KBM-7 (cell line): ENCODE data around the gene ZNF823.
"Not testable (repeated sequence)": the region's sequence is repeated elsewhere in the genome, so short reads cannot be mapped to it uniquely, and the experiment has no call there.

Source experiments
- DNase-seq: peaks from one replicate; pipeline ENCODE4 v3.0.0-alpha.2; 2015
- in situ Hi-C: fragments of 300-500 bp; cut with MboI; formaldehyde crosslinking; loops from 2 replicates; pipeline ENCODE4 v1.14.3; 2020; ENCODE audit warnings: low sequenced_read_pairs, low pct_unique_long_range_greater_than_20kb, mixed read lengths

The ZNF823 gene

DNA sequence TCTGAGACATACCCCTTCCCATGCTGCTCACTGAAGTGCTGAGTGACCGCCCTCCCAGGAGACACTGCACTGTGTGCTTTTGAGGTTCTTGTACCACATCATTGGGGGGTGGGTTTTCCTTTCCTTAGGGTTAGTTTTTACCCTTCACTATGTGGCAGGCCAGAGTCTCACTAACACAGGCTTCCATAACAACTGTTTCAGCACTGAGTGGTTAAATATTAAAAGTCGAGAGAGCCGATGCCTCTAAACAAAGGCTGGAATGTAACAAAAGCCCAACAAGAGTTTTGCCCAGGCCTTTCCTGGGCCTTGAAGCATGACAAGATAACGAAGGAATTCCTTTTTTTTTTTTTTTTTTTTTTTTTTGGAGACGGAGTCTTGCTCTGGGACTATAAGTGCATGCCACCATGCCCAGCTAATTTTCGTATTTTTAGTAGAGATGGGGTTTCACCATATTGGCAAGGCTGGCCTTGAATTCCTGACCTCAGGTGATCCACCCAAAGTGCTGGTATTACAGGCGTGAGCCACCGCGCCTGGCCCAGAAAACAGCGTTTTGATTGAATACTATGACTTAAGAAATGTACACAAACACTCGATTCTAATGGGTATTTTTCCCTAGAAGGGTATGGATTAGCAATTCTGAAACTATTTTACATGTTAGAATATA, 46.5 kb downstream of the ZNF823 start:
- in situ Hi-C loops: no loop called here

DNA sequence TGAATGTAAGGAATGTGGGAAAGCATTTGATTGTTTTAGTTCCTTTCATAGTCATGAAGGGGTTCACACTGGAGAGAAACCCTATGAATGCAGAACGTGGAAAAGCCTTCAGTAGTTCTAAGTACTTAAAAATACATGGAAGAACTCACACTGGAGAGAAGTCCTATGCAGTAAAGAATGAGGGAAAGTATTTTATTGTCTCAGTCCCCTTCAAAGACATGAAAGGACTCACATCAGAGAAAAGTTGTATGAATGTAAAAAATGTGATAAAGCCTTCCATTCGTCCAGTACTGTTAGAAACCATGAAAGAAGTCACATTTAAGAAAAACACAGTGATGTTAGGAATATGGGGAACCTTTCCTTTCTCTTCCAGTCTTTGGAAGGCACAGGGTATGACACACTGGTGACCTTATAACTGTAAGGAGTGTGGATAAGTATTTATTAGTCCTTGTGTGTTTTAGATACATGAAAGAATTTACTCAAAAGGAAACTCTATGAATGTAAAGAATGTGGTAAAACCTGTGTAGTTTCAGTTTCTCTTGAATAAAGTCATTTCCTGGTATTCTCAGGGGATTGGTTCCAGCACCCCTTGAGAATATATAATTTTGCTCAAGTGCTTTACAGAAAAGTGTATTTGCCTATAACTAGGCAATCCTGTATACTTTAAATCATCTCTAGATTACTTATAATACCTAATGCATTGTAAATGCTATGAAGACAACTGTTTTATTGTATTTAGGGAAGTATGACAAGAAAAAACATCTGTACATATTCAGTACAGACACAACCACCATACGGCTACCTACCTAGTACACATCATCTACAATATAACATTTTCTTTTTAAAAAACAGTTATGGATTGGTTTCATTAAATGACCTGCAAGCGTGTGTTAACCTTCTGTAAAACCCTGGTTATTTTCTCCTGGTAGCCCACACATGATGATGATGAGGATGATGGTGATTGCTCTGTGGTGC, 52.8 kb downstream of the ZNF823 start:
- DNase-seq: no peak
- in situ Hi-C loops: no loop called here

More for the DNA sequence above, 46.5 kb downstream of the ZNF823 start:
- no peak for DNase-seq

DNA sequence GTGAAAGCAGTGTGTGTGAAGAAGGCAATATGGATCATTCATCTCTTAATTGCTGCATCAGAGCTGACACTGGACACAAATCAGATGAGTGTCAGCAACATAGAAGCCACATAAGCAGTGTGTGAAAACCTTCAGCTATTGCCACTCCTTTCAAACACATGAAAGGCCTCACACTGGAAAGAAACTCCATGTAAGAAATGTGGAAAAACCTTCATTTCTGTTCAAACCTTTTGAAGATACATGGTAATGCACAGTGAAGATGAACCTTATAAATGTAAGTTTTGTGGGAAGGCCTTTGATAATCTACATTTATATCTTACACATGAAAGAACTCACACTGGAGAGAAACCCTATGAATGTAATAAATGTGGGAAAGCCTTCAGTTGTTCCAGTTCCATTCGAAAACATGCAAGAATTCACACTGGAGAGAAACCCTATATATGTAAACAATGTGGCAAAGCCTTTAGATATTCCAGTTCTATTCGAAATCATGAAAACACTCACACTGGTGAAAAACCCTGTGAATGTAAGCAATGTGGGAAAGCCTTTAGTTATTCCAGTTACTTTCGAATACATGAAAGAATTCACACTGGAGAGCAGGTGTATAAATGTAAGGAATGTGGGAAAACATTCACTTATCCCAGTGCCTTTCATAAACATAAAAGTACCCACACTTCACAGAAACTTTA, 53.6 kb downstream of the ZNF823 start:
- no peak for DNase-seq
- in situ Hi-C loops: no loop called here

DNA sequence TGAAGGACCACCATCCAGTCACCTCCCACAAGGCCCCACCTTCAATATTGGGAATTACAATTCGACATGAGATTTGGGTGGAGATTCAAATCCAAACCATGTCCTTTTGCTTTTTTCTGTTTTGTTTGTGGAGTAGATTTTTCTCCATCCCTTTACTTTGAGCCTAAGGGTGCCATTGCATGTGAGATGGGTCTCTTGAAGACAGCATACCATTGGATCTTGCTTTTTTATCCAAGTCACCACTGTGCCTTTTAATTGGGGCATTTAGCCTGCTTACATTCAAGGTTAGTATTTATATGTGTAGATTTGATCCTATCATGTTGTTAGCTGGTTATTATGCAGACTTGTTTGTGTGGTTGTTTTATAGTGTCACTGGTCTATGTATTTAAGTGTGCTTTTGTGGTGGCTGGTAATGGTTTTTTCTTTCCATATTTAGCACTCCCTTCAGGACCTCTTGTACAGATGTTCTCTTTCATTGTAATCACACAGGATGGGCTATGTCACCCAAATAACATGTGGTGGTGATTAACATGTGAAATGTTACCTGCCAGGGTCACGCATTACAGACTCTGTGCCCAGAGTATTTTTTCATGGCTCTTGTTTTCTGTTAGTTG, 58.0 kb downstream of the ZNF823 start:
- no peak for DNase-seq
- in situ Hi-C loops: no loop called here

DNA sequence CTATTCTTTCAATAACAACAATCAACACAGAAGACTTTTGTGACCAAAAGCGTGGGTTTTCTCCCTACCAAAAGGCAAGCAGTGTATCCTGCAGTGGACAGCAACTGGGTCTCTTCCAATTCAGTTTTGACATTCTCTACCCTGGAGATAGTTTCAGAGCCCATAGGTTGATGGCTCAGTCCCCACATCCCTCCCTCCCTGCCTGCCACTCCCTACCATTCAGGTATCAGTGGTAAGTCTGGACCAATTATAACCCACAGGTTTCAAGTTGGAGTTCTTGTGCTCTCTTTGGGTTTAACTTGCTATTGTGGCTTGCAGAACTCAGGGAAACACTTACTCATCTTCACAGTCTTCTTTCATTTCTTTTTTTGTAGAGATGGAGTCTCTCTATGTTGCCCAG, 60.2 kb downstream of the ZNF823 start:
- in situ Hi-C loops: no loop called here
- DNase-seq: no peak

DNA sequence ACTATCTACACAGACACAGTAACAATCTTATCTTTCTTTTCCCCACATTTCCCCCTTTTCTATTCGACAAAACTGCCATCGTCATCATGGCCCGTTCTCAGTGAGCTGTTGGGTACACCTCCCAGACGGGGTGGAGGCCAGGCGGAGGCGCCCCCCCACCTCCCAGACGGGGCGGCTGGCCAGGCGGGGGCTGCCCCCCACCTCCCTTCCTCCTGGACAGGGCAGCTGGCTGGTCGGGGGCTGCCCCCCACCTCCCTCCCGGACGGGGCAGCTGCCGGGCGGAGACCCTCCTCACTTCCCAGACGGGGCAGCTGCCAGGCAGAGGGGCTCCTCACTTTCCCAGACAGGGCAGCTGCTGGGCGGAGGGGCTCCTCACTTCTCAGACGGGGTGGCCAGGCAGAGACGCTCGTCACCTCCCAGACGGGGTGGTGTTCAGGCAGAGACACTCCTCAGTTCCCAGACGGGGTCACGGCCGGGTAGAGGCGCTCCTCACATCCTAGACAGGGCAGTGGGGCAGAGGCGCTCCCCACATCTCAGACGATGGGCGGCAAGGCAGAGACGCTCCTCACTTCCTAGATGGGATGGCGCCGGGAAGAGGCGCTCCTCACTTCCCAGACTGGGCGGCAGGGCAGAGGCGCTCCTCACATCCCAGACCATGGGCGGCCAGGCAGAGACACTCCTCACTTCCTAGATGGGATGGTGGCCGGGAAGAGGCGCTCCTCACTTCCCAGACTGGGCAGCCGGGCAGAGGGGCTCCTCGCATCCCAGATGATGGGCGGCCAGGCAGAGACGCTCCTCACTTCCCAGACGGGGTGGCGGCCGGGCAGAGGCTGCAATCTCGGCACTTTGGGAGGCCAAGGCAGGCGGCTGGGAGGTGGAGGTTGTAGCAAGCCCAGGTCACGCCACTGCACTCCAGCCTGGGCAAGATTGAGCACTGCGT, 61.8 kb downstream of the ZNF823 start:
- DNase-seq, in situ Hi-C loops: not testable (repeated sequence)

DNA sequence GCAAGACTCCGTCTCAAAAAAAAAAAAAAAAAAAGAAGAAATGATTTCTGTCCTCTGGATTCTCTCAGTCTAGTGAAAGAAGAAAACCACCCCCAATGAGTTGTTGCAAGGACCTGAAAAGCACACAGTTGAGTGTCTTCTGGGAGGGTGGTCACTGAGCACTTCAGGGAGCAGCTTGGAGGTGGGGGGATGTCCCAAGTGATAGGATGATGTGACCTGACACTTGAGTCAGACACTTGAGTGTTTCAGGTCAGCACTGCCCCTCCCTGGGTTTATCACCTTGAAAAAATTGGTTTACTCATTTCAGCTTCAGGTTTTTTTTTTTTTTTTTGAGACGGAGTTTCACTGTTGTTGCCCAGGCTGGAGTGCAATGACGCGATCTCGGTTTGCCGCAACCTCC, 63.2 kb downstream of the ZNF823 start:
- DNase-seq: no peak
- in situ Hi-C loops: no loop called here

DNA sequence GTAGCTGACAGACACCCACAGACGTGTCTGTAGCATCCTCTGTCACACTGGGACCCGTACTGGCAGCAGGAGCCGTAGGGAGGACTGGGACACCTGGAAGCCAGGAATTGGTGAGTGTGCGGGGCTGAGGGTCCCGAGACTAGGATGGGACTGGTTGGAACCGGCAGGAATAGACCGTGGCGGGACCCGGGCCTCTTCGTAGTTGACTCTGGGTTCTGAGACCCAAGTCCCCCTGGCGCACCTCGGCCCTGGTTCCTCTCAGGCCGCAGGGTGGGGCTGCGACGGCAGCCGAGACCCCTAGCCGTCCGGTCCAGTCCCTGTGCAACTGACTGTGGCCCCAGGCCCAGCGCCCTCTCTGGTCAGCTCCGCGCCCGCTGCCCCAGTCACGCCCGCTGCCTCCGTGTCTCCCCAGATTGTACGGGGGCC, 64.7 kb downstream of the ZNF823 start:
- in situ Hi-C loops: no loop called here
- no peak for DNase-seq

DNA sequence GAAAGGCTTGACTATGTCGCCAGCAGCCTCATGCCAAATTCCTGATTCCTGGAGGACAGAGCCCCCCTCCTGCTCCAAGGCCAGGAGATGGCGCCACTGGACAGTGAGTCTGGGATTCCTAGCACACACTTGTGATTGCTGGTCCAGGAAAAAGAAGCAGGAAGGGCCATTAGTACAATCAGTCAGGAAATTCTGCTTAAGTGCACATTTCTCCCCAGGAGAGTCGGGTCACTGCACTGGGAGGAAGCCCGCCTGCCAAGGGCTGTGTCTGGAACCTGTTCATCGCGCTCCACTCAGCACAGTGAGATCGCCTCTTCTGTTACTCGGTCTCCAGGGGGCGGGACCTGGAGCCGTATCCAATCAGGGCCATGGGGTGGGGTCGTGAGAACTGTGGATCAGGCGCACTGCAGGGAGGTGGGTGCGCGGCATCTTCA, 65.1 kb downstream of the ZNF823 start:
- in situ Hi-C loops: no loop called here
- no peak for DNase-seq
